Stimulated activated CD8-positive, alpha-beta memory T cell treated with anti-CD3 and anti-CD28 coated beads, Interleukin-12 subunit alpha, Interleukin-12 subunit beta, amount 100 ng/mL, for 1 hour (primary cell): ENCODE measurements around the gene RAPGEF6.
"Not testable (repeated sequence)": the region's sequence is repeated elsewhere in the genome, so short reads cannot be mapped to it uniquely, and the experiment has no call there.

Experiments used
- DNase-seq: peaks from one replicate; pipeline ENCODE4 v3.0.0-alpha.2; 2020; ENCODE audit warnings: low read depth

The RAPGEF6 gene

DNA sequence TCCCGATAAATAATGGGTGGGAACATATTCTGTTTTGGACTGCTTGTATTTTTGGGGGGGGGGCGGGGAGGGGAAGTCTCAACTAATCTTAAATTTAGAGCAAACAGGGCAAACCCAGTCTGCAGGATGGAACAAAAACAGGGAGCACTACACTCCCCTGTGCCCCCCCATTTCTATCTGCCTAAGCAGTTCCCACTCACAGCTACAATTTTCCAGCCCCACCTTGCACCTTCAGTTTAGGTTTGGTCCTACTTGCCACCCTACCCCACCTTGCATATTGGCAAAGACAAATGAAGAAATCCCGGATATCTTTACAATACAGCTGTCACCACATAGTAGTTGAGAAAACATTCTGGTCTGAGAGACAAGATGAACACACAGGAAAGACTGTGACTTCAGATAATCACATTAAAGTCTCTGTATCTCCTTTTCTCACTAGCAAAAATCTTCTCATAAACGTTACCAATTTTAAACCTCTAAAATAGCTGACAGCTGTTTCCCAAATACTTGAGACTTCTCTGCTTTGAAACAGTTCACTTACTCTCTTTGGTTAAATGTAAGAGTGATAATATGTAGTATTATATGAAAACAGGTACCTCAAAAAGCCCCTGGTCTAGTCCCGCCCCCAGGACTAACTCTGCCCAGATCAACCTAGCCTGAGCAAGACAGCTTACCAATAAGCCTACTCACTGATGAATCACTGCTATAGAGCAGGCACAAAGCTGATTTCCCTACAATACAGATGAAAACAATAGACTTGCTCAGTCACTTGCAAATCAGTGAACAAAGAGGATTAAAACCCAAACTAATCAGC lies 5.2 kb upstream of the RAPGEF6 start:
- peak; percentile 28 for DNase-seq

DNA sequence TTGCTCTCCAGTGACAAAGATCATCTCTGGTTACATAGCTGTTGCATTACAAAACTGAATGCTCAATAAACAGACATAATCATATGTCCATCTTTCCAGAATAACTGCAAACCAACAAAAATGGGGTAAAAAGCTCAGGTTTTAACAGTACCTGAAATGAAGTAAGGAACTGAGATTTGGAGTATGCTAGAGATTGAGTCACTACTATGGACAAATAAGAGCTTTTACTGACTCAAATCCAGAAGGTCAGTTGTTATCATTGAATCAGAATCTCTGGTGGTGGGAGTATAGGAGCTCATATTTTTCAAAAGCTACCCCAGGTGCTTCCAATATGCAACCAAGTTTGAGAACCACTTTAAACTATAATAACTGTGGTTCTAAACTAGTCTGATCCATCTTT lies 4.1 kb upstream of the RAPGEF6 start:
- no peak for DNase-seq

DNA sequence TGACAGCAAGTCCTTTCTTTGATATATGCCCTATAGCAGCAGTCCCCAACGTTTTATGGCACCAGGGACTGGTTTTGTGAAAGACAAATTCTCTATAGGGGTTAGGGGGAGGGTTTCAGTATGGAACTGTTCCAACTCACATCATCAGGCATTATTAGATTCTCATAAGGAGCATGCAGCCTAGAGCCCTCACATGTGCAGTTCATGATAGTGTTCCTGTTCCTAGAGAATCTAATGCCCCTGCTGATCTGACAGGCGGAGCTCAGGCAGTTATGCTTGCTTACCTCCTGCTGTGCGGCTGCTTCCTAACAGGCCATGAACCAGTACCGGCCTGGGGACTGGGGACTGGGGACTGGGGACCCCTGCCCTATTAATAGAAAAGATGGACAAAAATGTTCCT lies 2.7 kb upstream of the RAPGEF6 start:
- no peak for DNase-seq

DNA sequence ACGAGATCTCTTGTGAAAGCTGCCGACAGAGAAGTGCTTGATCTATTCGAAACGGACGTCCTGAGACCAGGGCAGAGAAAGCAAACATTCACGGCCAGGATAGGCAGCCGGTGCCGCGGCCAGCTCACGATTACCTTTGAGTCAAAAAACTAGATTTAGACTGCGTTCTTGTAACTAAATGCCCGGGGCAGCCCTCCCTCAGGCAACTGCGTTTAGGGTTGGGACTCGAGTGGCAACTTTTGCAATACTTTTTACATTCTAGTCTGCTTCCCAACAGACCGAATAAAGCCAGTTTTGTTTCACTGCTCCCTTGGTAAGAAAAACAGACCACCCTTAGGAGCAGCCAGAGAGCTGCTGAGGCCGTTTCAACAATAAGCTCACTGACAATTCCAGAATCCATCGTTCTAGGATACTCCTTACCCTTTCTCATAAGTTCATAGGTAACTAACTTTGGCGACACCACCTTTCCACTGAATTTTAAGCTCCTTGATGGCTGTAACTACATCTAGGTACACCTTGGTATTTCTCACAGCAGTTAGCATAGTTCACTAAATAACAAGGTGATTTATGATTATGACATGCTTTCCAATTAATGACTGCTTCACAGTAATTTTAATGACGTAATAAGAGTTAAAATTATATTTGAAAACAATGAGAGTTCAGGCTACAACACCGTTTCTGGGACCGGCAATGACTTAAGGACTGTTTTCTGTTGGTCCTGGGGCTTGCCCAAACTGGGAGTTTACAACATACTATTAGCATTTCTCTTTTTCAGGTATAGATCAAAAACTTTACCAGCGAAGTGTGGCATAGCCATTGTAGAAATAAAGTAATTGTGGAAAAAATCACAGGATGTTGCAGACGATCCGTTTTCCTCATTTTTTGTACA lies 899 bp upstream of the RAPGEF6 start:
- DNase-seq, result no peak

DNA sequence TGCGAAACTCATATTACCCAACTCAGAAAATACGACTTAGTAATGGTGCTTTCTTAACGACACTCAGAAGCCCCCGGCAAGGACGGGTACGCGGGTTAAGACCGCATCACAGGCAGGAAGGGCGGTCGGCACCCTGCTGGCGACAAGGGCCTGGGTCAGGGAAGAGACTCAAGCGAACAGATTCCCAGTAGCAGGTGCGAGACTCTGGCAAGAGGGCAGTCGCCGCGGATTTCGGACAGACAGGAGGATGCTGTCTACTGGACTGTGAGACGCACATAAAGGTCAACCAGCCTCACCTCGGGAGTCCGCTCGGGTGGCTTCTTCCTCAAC lies 398 bp downstream of the RAPGEF6 start:
- DNase-seq, result peak; percentile 28

DNA sequence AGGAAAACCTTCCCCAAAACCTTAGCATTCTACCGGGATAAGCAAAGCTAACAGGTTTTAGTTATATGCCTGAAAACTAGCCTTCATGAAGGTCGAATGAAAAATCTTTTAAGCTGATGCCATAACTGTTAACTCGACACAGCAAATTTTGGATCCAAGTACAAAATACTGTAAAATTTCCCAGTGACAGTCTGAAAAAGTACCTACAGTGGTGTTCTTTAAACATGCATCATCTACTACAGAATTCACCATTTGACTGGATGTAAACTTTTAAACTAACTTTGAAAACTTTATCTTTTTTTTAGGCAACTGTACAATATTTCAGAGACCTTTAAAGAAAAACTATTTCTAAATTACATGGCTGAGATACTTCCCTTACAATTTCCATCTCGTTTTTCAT lies 791 bp downstream of the RAPGEF6 start:
- DNase-seq, result no peak

DNA sequence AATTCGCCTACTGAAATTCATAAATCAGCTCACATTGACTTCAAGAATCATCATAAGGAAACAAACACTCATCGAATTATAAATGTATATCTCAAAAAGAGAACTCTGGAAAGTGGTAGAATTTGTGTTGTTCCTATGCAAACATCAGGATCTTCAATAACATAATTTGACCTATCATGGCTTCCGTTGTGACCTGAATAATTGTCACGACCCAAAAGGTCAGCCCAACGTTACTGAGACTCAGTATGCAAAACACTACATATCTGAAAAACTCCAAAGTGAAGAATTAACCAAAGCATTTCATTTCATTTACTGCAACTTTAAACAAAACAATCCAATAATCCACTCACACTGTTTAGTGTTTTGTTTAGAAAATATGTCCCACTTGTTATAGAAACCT lies 1.2 kb downstream of the RAPGEF6 start:
- DNase-seq, result no peak

DNA sequence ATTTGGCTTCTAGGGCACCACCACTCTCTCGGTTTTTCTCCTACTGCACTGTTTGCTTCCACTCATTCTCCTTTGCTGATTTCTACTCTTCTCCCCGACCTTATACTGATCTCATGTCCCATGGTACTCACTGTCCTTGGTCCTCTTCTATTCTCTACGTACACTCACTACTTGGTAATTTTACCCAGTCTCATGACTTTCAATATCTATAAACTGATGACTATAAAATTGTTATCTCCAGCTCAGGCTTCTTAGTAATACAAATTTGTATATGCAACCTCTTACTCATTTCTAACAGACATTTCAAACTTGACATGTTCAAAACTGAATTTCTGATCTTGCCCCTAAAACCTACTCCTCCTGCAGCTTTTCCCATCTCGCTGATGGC lies 4.1 kb downstream of the RAPGEF6 start:
- no peak for DNase-seq

DNA sequence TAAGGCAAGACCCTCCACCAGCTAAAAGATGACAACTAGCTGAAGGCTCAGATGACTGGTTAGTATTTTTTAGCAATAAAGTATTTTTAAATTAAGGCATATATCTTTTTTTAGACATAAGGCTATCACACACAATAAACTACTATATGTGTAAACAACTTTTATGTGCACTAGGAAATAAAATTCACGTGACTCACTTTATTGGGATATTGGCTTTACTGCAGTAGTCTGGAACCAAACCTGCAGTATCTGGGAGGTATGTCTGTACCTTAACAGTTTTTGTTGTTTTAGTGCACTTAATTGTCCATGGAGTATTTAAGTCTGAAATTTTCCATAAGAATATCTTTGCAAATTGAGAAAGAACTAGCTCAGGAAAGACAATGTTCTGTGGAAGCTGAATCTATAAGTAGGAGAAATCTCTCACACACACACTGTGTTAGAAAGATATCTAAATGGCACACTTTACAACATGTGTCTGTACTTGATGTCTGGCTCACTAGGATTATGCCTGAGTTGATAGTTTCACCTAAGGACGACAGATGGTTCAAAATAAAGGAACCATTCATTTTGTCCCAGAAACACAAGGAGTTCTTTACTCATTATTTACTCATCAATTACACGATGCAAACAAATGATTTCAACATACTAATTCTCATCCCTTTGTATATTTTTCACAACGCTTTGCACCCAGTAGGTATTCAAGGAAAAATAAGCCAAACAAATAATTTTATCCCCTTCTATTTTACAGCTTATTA lies 4.6 kb downstream of the RAPGEF6 start:
- no peak for DNase-seq

DNA sequence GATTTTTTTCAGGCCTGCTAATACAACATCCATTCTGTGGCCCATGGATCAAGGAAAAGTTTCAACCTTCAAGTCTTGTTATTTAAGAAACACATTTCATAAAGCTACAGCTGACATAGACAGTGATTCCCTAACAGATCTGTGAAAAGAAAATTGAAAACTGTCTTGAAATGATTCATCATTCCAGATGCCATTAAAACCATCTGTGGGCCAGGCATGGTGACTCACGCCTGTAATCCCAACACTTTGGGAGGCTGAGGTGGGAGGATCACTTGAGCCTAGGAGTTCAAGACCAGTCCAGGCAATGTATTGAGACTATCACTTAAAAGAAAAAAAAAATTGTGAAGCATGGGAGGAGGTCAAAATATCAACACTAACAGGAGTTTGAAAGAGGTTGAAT lies 6.0 kb downstream of the RAPGEF6 start:
- DNase-seq, result no peak

DNA sequence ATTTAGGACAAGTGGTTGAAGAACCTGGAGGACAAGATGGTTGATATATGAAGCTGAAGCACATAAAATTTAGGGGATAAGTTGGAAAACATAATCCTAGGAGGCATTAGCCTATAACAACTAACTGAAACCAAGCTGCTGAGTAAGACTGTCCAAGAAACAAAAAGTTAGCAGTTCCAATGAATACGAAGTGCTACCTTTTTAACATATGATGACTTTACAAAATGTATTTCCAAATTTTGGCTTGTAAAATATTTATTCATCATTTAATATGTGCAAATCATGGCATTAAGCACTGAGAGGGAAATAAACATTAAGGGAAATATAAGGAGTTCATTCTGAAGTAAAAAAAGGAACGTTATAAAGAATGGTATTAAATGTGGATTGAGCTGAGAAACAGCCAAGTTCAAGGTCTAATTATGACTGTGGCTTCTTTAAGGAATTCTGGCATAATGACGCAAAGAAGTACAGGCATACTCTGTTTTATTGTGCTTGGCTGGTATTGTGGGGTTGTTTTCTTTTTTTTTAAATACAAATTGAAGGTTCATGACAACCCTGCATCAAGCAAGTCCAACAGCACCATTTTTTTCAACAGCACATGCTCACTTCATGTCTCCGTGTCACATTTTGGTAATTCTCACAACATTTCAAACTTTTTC lies 7.7 kb downstream of the RAPGEF6 start:
- DNase-seq, result no peak

DNA sequence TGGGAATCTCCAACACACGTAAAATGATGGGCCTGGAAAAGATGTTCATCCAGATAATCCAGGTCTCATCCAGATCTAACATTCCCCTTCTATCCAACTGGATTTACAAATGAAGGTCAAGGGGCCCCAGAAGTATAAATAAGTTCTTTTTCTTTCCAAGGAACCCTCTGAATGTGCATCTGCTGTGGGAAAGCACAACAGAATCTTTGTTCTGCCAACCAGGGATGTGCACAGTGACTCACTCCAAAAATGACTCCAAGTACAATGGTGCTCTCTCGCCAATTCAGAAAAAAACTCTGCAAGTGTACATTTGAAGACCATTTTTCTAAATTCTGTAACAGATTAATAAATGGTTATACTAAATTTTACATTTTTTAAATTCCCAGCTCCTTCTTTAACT lies 12.4 kb downstream of the RAPGEF6 start:
- no peak for DNase-seq

DNA sequence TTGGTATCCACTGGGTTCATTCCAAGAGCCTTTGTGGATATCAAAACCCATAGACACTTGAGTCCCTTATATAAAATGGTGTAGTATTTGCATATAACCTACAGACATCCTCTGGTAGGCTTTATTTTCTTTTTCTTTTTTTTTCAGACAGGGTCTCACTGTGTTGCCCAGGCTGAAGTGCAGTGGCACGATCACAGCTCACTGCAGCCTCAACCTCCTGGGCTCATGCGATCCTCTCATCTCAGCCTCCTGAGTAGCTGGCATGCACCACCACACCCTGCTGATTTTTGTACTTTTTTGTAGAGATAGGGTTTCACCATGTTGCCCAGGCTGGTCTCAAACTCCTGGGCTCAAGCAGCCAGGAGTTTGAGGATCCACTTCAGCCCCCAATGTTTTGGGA lies 13.9 kb downstream of the RAPGEF6 start:
- not testable (repeated sequence) for DNase-seq

DNA sequence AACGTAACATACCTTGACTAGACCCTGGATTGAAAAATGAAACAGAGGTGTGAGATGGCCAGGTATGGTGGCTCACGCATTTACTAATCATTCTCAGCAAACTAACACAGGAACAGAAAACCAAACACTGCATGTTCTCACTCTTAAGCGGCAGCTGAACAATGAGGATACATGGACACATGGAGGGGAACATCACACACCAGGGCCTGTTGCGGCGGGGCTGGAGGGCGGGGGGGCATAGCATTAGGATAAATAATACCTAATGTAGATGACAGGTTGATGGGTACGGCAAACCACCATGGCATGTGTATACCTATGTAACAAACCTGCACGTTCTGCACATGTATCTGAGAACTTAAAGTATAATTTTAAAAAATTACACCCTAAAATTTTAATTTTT lies 15.9 kb downstream of the RAPGEF6 start:
- no peak for DNase-seq

DNA sequence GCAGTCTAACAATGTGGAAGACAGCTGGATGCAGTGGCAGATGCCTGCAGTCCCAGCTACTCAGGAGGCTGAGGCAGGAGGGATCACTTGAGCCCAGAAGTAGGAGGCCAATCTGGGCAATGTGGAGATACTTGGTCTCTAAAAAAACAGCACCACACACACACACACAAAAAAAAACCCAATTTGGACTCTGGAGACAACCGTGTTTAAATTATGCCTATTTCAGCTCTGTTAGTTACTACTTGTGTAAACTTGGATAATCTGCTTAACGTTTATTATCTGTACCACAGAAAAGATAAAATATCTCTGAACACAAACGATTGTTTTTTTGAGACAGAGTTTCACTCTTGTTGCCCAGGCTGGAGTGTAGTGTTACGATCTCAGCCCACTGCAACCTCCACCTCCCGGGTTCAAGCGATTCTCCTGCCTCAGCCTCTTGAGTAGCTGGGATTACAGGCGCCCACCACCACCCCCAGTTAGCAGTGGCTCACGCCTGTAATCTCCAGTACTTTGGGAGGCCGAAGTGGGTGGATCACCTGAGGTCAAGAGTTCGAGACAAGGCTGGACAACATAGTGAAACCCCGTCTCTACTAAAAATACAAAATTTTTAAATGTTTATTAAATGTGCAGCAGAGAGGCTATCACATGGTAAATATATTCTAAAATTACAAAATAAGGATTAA lies 17.7 kb downstream of the RAPGEF6 start:
- DNase-seq, result no peak

DNA sequence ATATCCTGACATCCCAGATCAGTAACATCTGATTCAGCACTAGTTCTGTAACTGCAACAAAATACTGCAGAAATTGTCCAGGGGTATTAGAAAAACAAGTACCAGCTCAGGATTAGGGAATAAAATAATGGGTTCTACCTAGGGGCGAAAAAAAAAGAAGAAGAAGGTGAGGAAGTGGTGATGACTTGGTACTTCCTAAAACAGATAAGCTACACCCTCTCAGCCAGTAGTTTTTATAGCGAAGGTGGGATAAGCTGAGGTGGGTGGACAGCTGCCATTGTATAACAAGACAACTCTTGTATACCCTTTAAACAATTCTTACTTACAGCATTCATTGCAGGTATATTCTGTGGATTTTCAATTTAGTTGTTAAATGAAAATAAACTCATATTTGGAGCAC lies 19.1 kb downstream of the RAPGEF6 start:
- DNase-seq, result no peak

DNA sequence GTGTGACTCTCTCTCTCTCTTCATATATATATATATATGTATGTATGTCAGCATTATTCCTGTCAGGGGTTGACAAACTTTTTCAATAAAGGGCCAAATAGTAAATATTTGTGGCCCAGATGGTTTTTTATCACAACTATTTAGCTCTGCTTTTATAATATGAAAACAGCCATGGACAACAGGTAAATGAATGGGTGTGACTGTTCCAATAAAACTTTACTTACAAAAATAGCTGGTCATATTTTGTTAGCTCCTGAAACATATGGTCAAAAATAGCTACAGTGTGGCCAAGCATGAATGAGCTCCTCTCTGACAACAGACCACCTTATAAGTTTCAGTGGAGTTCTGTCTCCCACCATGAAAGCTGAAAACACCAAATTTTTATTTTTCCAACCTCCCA lies 21.6 kb downstream of the RAPGEF6 start:
- DNase-seq, result no peak

DNA sequence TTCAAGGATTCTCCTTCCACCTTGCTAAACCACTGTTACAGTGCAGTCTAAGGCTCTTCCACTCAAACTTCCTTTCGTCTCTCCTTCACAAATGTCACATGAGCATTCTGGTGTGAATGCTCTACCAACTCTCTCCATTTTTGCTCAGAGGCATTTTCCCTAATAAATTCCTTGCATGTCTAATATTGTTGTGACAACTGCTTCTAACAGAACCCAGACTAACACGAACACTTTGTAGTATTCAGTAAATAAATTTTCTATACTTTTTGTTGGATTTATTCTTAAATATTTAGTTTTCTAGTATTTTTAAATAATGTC lies 24.0 kb downstream of the RAPGEF6 start:
- DNase-seq, result no peak

DNA sequence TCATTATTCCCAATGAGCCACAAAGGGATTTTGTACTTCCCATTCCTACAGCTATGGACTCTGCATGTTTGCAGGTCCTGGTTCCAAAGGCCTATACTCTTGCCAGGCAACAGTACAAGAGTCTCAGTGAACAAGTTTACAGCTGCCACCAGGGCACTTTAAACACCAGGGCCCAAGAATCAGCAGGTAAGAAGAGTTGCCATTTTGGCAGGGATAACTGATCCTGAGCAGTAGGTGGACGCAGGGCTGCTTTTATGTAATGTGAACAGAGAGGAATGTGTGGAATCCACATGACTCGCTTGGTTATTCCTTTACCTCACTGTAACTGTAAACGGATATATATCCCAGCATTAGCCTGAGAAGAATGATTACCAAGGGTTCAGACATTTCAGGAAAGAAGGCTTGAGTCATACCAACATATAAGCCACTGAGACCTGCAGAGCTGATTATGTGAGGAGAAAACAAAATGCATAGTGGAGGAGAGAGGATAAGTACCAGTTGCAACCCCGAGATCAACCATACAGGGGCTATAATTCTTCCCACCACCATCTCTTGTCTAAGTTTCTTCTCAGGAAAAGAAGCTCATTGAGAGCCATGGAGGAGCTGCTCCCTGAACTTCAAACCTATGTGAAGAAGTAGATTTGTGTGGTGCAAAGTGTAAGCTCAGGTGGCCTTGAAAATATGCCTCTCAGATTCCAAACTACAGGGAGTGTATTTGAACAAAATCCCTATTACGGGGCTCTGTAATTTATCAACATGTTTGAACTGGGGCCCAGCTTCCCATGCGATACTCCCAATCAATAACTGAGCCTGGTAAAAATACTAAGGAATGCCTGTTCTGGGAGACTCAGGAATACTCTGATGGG lies 24.6 kb downstream of the RAPGEF6 start:
- no peak for DNase-seq

DNA sequence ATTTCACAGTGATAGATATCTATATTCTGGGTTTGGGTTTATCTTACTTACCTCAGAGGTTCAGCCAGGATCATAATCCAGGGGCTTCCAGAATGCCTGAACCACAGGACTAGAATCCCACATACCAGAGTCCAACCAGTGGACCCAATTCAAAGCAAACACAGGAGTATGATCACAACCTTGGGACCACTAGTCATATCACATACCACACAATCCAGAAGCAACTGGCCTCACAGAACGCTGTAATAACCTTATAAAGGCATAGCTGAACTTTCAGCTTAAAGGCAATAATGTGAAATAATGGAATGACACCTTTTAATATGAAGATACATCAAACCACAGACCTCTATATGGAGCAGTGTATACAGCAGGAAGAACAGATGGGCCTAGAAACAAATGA lies 25.3 kb downstream of the RAPGEF6 start:
- no peak for DNase-seq

DNA sequence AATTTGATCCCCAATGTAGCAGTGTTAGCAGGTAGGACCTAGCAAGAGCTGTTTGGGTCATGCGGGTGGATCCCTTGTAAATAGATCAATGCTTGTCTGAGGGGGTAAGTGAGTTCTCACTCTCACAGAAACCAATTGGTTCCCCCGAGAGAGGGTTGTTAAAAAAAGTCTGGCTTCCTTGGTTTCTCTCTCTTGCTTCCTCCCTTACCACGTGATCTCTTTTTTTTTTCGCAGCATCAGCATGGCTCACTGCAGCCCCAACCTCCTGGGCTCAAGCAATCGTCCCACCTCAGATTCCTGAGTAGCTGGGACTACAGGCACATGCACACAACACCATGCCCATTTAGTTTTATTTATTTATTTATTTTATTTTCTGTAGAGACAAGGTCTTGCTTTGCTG lies 26.4 kb downstream of the RAPGEF6 start:
- DNase-seq, result no peak
